PC-9 (cell line): Measurements from ENCODE around the gene ATP1B3. TPM values are rescaled to one million over a fixed set of nuclear protein-coding genes. Genes with fewer than 3 reads are reported as not detected.
"Not testable (repeated sequence)": the region's sequence is repeated elsewhere in the genome, so short reads cannot be mapped to it uniquely, and the experiment has no call there.

Source experiments
- BruUV-seq: library from RNA; stranded (reverse); fragments of 400-500 nt; replicated peaks from 2 replicates; lab custom pipeline; 2021; lab: Mats Ljungman, UMichigan
- CTCF ChIA-PET: fragments of 300-600 bp; sonication (Branson Sonifier 250); formaldehyde crosslinking; loops from one replicate; lab custom pipeline; 2022; ENCODE audit warnings: antibody characterized with exemption; lab: Charles Lee
- POLR2A ChIA-PET: fragments of 300-600 bp; sonication (Branson Sonifier 250); formaldehyde crosslinking; loops from one replicate; lab custom pipeline; 2022; ENCODE audit warnings: antibody characterized with exemption; ENCODE audit not compliant: unreplicated experiment; lab: Charles Lee
- DNase-seq, 2 experiments: peaks; one replicate each; pipeline versions ENCODE4 v3.0.0 to v3.0.0-alpha.2; 2015 to 2022; ENCODE audit warnings: mixed read lengths in 1 of 2
- H2AFZ ChIP-seq: fragments of 200-600 bp; sonication (generic); 2 replicates; pipeline ENCODE4 v1.8.1; 2017; ENCODE audit warnings: antibody characterized with exemption
- H3F3A ChIP-seq: fragments of 200-600 bp; sonication (generic); 2 replicates; pipeline ENCODE4 v1.8.1; 2017; ENCODE audit warnings: antibody characterized with exemption, mild to moderate bottlenecking, low read depth; ENCODE audit not compliant: insufficient read depth
- H3K27ac ChIP-seq: fragments of 200-600 bp; sonication (generic); 2 replicates; pipeline ENCODE4 v1.6.1; 2016; ENCODE audit warnings: mixed run types
- H3K27me3 ChIP-seq: fragments of 200-600 bp; sonication (generic); 2 replicates; pipeline ENCODE4 v1.6.1; 2016; ENCODE audit warnings: low read depth, mixed run types; ENCODE audit not compliant: insufficient read depth
- H3K36me3 ChIP-seq: fragments of 200-600 bp; sonication (generic); 2 replicates; pipeline ENCODE4 v1.6.1; 2016; ENCODE audit warnings: low read depth, mixed run types
- H3K4me1 ChIP-seq: fragments of 200-600 bp; sonication (generic); replicated peaks from 2 replicates; pipeline ENCODE4 v1.6.1; 2016; ENCODE audit warnings: mixed run types; ENCODE audit not compliant: insufficient read depth
- H3K4me2 ChIP-seq: fragments of 200-600 bp; sonication (generic); 2 replicates; pipeline ENCODE4 v1.6.1; 2017; ENCODE audit warnings: mixed run types
- H3K4me3 ChIP-seq: fragments of 200-600 bp; sonication (generic); 2 replicates; pipeline ENCODE4 v1.6.1; 2016; ENCODE audit warnings: mixed run types
- H3K79me2 ChIP-seq: fragments of 200-600 bp; sonication (generic); 2 replicates; pipeline ENCODE4 v1.6.1; 2017; ENCODE audit warnings: low read depth, mixed run types
- H3K9me2 ChIP-seq: fragments of 200-600 bp; sonication (generic); 2 replicates; pipeline ENCODE4 v1.8.1; 2017; ENCODE audit warnings: mild to moderate bottlenecking; ENCODE audit not compliant: insufficient read depth
- H3K9me3 ChIP-seq: fragments of 200-600 bp; sonication (generic); 2 replicates; pipeline ENCODE4 v1.8.1; 2016; ENCODE audit warnings: low read depth; ENCODE audit not compliant: insufficient read depth
- H4K20me1 ChIP-seq: fragments of 200-600 bp; sonication (generic); 2 replicates; pipeline ENCODE4 v1.8.1; 2017; ENCODE audit not compliant: insufficient read depth
- EZH2 ChIP-seq: fragments of 200-600 bp; sonication (generic); IDR thresholded peaks from 2 replicates; pipeline ENCODE4 v1.8.0; 2017; ENCODE audit warnings: antibody characterized with exemption, low read depth
- intact Hi-C: fragments of 100-400 bp; cut with micrococcal nuclease; formaldehyde crosslinking; loops from one replicate; pipeline ENCODE4 v1.10.0; 2022; ENCODE audit not compliant: unreplicated experiment
- total RNA-seq: library from RNA; stranded (reverse); gene quantifications from 2 replicates; pipeline ENCODE4 v1.2.3, GENCODE V29; 2021
- TF ChIP-seq, protein P1 (sequence below): fragments of 200-600 bp; sonication (generic); conservative IDR thresholded peaks from 2 replicates; pipeline ENCODE4 v1.6.1; 2017; ENCODE audit warnings: mixed run types, antibody characterized with exemption, mild to moderate bottlenecking, moderate library complexity

Gene ATP1B3
- total RNA-seq, 1 experiment from 2014 or later = 69.7 TPM

DNA sequence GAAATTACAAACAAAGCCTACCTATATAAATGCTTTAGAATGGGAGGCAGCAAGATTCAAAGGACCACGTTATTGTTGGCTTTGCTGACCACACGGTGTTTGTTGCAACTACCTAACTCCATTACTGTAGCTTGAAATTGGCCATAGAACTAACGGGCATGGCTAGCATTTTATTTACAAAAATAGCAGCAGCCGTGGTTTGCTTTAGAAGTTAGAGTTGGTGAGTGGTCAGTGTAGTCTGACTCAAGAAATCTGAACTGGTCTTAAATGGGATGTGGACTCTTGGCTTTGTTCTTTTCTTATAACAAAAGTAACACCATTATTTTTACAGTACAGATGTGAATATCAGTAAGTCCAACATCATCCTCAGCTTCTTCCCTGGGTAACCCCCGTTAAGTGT lies 10.6 kb downstream of the ATP1B3 start:
- peaks cover 75% of the 10 kb centered on the region for H3K79me2 ChIP-seq
- H3K27me3 ChIP-seq = no peaks in the 10 kb centered on the region
- H3K4me1 ChIP-seq = no peaks in the 10 kb centered on the region
- no peak overlapping the region for H2AFZ ChIP-seq
- H4K20me1 ChIP-seq = no peaks in the 10 kb centered on the region; the same call in 1 of the 2 replicates
- CTCF ChIA-PET = no interaction called here
- no peak for DNase-seq
- POLR2A ChIA-PET = interaction anchor here (0.6 kb wide), 1 partner anchor 9 kb away, joined by 3 read pairs; no protein-coding TSS in a partner anchor
- TF ChIP-seq, protein P1, sequence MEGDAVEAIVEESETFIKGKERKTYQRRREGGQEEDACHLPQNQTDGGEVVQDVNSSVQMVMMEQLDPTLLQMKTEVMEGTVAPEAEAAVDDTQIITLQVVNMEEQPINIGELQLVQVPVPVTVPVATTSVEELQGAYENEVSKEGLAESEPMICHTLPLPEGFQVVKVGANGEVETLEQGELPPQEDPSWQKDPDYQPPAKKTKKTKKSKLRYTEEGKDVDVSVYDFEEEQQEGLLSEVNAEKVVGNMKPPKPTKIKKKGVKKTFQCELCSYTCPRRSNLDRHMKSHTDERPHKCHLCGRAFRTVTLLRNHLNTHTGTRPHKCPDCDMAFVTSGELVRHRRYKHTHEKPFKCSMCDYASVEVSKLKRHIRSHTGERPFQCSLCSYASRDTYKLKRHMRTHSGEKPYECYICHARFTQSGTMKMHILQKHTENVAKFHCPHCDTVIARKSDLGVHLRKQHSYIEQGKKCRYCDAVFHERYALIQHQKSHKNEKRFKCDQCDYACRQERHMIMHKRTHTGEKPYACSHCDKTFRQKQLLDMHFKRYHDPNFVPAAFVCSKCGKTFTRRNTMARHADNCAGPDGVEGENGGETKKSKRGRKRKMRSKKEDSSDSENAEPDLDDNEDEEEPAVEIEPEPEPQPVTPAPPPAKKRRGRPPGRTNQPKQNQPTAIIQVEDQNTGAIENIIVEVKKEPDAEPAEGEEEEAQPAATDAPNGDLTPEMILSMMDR = no peak
- TF ChIP-seq EZH2 = no peak
- H3K36me3 ChIP-seq = peaks cover 3% of the 10 kb centered on the region; the same call in 1 of the 2 replicates
- H3K9me3 ChIP-seq = no peaks in the 10 kb centered on the region
- no peak overlapping the region for H3K4me3 ChIP-seq
- H3F3A ChIP-seq = peaks cover 6% of the 10 kb centered on the region; the same call in 1 of the 2 replicates
- no peak overlapping the region for H3K4me2 ChIP-seq
- no peak overlapping the region for H3K27ac ChIP-seq
- H3K9me2 ChIP-seq = no peaks in the 10 kb centered on the region
- BruUV-seq = no TSS peak
- intact Hi-C loops = no loop called here

DNA sequence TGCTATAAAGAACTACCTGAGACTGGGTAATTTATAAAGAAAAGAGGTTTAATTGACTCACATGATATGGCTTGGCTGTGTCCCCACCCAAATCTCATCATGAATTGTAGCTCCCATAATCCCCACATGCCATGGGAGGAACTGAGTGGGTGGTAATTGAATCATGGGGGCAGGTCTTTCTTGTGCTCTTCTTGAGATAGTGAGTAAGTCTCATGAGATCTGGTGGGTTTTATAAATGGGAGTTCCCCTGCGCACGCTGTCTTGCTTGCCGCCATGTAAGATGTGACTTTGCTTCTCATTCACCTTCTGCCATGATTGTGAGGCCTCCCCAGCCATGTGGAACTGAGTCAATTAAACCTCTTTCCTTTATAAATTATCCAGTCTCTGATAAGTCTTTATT lies 12.1 kb downstream of the ATP1B3 start:
- H3K4me3 ChIP-seq, DNase-seq, CTCF ChIA-PET, BruUV-seq, H3K36me3 ChIP-seq, H4K20me1 ChIP-seq, POLR2A ChIA-PET, H3K9me2 ChIP-seq, intact Hi-C loops, H3K9me3 ChIP-seq, H3K27me3 ChIP-seq, H3F3A ChIP-seq, H3K27ac ChIP-seq, H3K4me2 ChIP-seq, H2AFZ ChIP-seq, H3K4me1 ChIP-seq: not testable (repeated sequence)
- H3K79me2 ChIP-seq = peaks cover 71% of the 10 kb centered on the region

DNA sequence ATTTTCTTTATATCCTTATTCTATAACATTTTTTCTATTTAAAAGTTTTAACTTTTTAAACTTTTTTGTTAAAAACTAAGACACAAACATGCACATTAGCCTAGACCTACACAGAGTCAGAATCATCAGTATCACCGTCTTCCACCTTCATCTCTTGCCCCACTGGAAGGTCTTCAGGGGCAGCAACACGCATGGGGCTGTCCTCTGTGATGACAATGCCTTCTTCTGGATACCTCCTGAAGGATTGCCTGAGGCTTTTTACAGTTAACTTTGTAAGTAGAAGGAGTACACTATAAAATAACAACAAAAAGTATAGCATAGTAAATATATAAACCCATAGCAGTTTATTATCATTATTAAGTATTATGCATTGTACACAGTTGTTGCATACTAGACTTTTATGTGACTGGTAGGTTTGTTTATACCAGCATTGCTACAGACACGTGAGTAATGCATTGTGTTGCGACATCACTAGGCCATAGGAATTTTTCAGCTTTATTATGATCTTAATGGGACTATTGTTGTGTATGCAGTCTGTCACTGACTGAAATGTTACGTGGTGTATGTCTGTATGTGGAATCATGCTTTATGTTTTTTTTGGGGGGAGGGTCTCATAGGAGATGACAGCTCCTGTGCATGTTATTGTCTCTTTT lies 18.2 kb downstream of the ATP1B3 start:
- no TSS peak for BruUV-seq
- Histone ChIP-seq H3K4me2 (no peak overlapping the region), H2AFZ (no peak overlapping the region), H4K20me1 (peaks cover 7% of the 10 kb centered on the region; the same call in 1 of the 2 replicates), H3K79me2 (peaks cover 57% of the 10 kb centered on the region), H3K27ac (no peak overlapping the region), H3K9me2 (no peaks in the 10 kb centered on the region), H3K27me3 (no peaks in the 10 kb centered on the region), H3K4me3 (no peak overlapping the region), H3K4me1 (peaks cover 8% of the 10 kb centered on the region; the same call in 1 of the 2 replicates), H3K9me3 (peaks cover 10% of the 10 kb centered on the region), H3F3A (peaks cover 12% of the 10 kb centered on the region; the same call in 1 of the 2 replicates), H3K36me3 (peaks cover 19% of the 10 kb centered on the region)
- TF ChIP-seq, protein P1 = no peak
- TF ChIP-seq EZH2 = no peak
- intact Hi-C loops = no loop called here
- CTCF ChIA-PET = interaction anchor here (0.6 kb wide), 1 partner anchor 9 kb away, joined by 3 read pairs; no protein-coding TSS in a partner anchor
- DNase-seq = peak in 1 of 2 experiments; percentile 62
- POLR2A ChIA-PET = no interaction called here
